Erythroblast (primary cell): ENCODE results near the gene INPP4A.

Experiments
- GATA1 ChIP-seq: IDR thresholded peaks from 2 replicates; pipeline ENCODE4 v1.6.1; 2011; ENCODE audit warnings: low read depth, mild to moderate bottlenecking, control low read depth, low read length, moderate library complexity
- POLR2A ChIP-seq: IDR thresholded peaks from 2 replicates; pipeline ENCODE4 v1.6.1; 2011; ENCODE audit warnings: mild to moderate bottlenecking, low read length

DNA sequence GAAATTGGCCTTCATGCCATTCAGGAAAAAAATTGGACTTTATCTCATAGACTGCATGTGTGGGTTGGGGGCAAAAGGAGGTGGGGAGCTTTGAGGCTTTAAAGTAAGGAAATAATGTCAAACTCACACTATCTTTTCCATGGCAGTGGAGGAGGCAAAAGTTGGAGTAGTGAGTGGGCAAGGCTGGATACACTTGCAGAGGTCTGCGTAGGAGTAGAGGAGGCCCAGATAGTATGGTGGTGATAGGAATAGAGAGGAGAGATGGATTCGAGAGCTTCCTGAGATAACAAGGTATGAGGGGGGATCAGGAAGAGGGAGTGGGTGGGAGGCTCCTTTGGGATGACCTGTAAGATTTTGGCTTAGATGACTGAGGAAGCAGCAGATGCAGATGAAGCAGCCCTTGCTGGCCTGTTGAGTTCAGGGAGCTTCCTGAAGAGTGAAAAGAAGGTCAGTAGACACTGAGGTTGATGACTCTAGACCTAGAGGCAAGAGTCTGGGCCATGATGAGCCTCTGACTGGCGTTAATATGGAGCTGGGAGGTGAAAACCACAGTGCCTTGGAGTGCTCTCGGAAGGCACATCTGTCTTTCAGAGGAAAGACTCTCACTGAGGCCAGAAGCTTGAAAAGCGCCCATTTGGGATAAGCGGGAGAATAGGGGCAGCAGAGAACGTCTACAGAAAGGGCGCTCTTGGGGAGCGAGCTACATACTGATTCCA is 169.5 kb downstream of the INPP4A start:
- TF ChIP-seq POLR2A (no peak), GATA1 (no peak)
